ENCODE measurements around the gene ZNF740. TPM values are rescaled to one million over a fixed set of nuclear protein-coding genes. Genes with fewer than 3 reads are reported as not detected.

ZNF740 gene
- polyA plus RNA-seq, 1 donor = 27.9 TPM

Other genes starting within 250 kb of the ZNF740 start
- 4.0 TPM for gene KRT18, start 231.6 kb upstream of the ZNF740 start, polyA plus RNA-seq (ENCODE audit: insufficient read length)
- gene EIF4B, start 174.3 kb upstream of the ZNF740 start, polyA plus RNA-seq (ENCODE audit: insufficient read length) = 449 TPM
- gene TNS2, start 130.7 kb upstream of the ZNF740 start, polyA plus RNA-seq (ENCODE audit: insufficient read length) = 97.9 TPM
- gene SPRYD3, start 101.3 kb upstream of the ZNF740 start, polyA plus RNA-seq (ENCODE audit: insufficient read length) = 18.4 TPM
- gene IGFBP6, start 83.1 kb upstream of the ZNF740 start, polyA plus RNA-seq (ENCODE audit: insufficient read length) = 59.2 TPM
- 0.11 TPM for gene SOAT2, start 77.2 kb upstream of the ZNF740 start, polyA plus RNA-seq (ENCODE audit: insufficient read length)
- gene CSAD, start 203 bp downstream of the ZNF740 start, polyA plus RNA-seq (ENCODE audit: insufficient read length) = 54.5 TPM
- gene ITGB7, start 26.5 kb downstream of the ZNF740 start, polyA plus RNA-seq (ENCODE audit: insufficient read length) = 1.2 TPM
- 22.5 TPM for gene RARG, start 51.5 kb downstream of the ZNF740 start, polyA plus RNA-seq (ENCODE audit: insufficient read length)
- gene ESPL1, start 87.6 kb downstream of the ZNF740 start, polyA plus RNA-seq (ENCODE audit: insufficient read length) = 4.3 TPM
- 497 TPM for gene PFDN5, start 114.8 kb downstream of the ZNF740 start, polyA plus RNA-seq (ENCODE audit: insufficient read length)
- 37.2 TPM for gene MYG1, start 119.0 kb downstream of the ZNF740 start, polyA plus RNA-seq (ENCODE audit: insufficient read length)
- 52.4 TPM for gene AAAS, start 140.9 kb downstream of the ZNF740 start, polyA plus RNA-seq (ENCODE audit: insufficient read length)
- gene SP7, start 155.6 kb downstream of the ZNF740 start, polyA plus RNA-seq (ENCODE audit: insufficient read length) = 0.15 TPM
- gene SP1, start 199.5 kb downstream of the ZNF740 start, polyA plus RNA-seq (ENCODE audit: insufficient read length) = 37.2 TPM
- gene AMHR2, start 243.1 kb downstream of the ZNF740 start, polyA plus RNA-seq (ENCODE audit: insufficient read length) = 0.09 TPM

Data from forelimb muscle (tissue), 1 donor.